ENCODE results near the gene SNRPA. TPM values are rescaled to one million over a fixed set of nuclear protein-coding genes. Genes with fewer than 3 reads are reported as not detected.

Gene SNRPA
- total RNA-seq, 1 experiment from 2014 or later = 225 TPM

DNA sequence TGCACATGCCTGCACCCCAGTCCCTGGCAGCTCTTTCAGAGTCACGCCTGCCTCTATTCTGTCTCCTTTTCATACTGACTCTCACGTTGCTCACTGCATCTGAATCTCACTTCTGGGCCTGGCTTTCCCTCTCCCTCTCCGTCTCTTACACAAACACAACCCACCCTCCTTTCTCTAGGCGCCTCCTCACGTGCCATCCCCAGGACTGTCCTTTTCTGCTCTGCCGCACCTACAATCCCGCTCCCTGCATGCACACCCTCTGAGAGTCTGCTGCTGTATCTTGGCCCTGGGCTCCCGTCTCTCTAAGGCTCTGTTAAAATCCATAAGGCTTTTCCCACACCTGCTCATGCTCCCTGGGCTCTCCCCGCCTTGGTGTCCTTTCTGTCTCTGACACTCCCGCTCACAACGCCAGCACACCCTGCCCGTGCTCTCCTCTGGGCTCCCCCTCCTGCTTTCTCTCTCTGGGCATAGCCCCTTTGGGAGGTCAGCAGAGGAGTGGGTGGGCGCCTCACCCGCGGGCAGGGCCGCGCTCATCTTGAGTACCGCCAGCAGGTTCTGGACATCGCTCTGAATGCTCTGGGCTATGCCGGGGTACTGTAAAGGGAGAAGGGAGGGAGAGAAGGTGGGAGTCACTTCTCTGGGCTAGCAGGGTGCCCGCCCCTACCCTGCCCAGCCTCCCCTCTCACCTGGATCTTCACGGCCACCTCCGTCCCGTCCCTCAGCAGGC lies 47.8 kb upstream of the SNRPA start:
- Histone ChIP-seq H3T11ph (ENCODE audit: low read length) (no peak overlapping the region), H3K14ac (ENCODE audit: insufficient read depth, low read length) (no peak overlapping the region), H3K27me3 (ENCODE audit: insufficient read depth, low read length) (no peaks in the 10 kb centered on the region), H3K4me1 (ENCODE audit: insufficient read depth, low read length) (no peaks in the 10 kb centered on the region), H3K9me3 (ENCODE audit: control insufficient read depth, low read depth, low read length) (no peaks in the 10 kb centered on the region), H3K79me2 (ENCODE audit: insufficient read depth, low read length) (no peaks in the 10 kb centered on the region), H2BK12ac (ENCODE audit: insufficient read length, low read depth, low read length) (no peak overlapping the region), H3K4ac (ENCODE audit: low read depth, low read length) (no peak overlapping the region), H4K20me1 (ENCODE audit: control insufficient read depth, insufficient read depth, insufficient read length) (no peaks in the 10 kb centered on the region), H4K8ac (replicated peaks; ENCODE audit: insufficient read length, low read depth, low read length) (no peak overlapping the region), H3K27ac (ENCODE audit: insufficient read length, low read depth, low read length) (no peak overlapping the region), H3K79me1 (ENCODE audit: insufficient read depth, low read depth, low read length, poor library complexity, severe bottlenecking) (no peaks in the 10 kb centered on the region), H3K56ac (ENCODE audit: insufficient read length, low read depth, low read length) (no peak overlapping the region), H3K23me2 (ENCODE audit: insufficient read length, low read depth, low read length, poor library complexity, severe bottlenecking) (no peaks in the 10 kb centered on the region), H3K4me2 (ENCODE audit: insufficient read depth, insufficient read length, low read length) (no peak overlapping the region), H2BK120ac (ENCODE audit: low read depth, low read length, poor library complexity, severe bottlenecking) (no peak overlapping the region), H2BK5ac (ENCODE audit: insufficient read length, low read length) (no peak overlapping the region), H2BK15ac (ENCODE audit: low read depth, low read length) (no peak overlapping the region), H2AFZ (ENCODE audit: low read length) (no peak overlapping the region), H2AK5ac (ENCODE audit: insufficient read length, low read length) (no peak overlapping the region), H4K91ac (ENCODE audit: insufficient read length, low read depth, low read length) (no peak overlapping the region), H3K23ac (ENCODE audit: insufficient read length, low read depth, low read length) (no peak overlapping the region), H3K9ac (ENCODE audit: extremely low read depth, insufficient read length, low read length) (no peak overlapping the region), H3K18ac (ENCODE audit: insufficient read length, low read depth, low read length) (no peak overlapping the region), H4K5ac (ENCODE audit: insufficient read length, low read depth, low read length) (no peak overlapping the region), H2BK20ac (ENCODE audit: low read depth, low read length, poor library complexity, severe bottlenecking) (no peak overlapping the region)
- no CpG with 5 or more reads among the region's 24 CpGs for WGBS (ENCODE audit: extremely low coverage, insufficient read length, low lambda C conversion rate)
- DNase-seq = no peak
- H3K27me3 Mint-ChIP-seq (ENCODE audit: low read depth) = no peaks in the 10 kb centered on the region; the same call in 1 of the 2 replicates
- peaks cover 5 to 13% of the 10 kb centered on the region in 2 experiments; a peak in 3 of 4 replicates for H3K4me1 Mint-ChIP-seq
- H3K4me3 Mint-ChIP-seq = no peak overlapping the region
- TF ChIP-seq, protein P1, sequence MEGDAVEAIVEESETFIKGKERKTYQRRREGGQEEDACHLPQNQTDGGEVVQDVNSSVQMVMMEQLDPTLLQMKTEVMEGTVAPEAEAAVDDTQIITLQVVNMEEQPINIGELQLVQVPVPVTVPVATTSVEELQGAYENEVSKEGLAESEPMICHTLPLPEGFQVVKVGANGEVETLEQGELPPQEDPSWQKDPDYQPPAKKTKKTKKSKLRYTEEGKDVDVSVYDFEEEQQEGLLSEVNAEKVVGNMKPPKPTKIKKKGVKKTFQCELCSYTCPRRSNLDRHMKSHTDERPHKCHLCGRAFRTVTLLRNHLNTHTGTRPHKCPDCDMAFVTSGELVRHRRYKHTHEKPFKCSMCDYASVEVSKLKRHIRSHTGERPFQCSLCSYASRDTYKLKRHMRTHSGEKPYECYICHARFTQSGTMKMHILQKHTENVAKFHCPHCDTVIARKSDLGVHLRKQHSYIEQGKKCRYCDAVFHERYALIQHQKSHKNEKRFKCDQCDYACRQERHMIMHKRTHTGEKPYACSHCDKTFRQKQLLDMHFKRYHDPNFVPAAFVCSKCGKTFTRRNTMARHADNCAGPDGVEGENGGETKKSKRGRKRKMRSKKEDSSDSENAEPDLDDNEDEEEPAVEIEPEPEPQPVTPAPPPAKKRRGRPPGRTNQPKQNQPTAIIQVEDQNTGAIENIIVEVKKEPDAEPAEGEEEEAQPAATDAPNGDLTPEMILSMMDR (conservative IDR thresholded peaks at IDR 0.05) = no peak
- peaks cover 29 to 61% (median 51%) of the 10 kb centered on the region in 3 experiments for H3K36me3 Mint-ChIP-seq (ENCODE audit: insufficient read depth in 1 of 3, low read depth in 3 of 3)
- H3K27ac Mint-ChIP-seq = peak overlapping the region in 2 of 3 experiments; percentile 46 to 86; a peak in 6 of 7 replicates
- H3K9me3 Mint-ChIP-seq = no peaks in the 10 kb centered on the region
